ENCODE data around the gene SLC35B4. TPM values are rescaled to one million over a fixed set of nuclear protein-coding genes. Genes with fewer than 3 reads are reported as not detected.

The SLC35B4 gene
- total RNA-seq, 2 donors from 2014 or later, result 22.7 to 32.0 TPM

DNA sequence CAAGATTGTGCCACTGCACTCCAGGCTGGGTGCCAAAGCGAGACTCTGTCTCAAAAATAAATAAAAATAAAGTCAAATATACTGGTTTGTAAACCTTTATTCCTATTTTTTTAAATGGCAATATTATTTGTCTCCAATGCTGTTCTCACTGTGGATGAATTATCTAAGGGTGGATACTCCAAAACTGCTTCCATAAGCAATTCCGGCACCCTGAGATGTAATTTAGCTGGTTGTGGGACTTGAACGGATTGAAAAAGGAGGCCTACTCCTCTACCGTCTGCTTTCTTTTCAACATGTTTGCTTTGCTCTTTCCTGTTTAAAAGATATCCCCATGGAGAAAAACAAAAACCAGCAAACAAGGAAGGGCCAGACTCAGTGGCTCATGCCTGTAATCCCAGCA lies 54.4 kb downstream of the SLC35B4 start:
- Mint-ChIP-seq H3K27me3 (peaks cover 5 to 11% of the 10 kb centered on the region in 2 donors), H3K4me3 (no peak overlapping the region)
- no peak for DNase-seq (ENCODE audit: low spot score)

DNA sequence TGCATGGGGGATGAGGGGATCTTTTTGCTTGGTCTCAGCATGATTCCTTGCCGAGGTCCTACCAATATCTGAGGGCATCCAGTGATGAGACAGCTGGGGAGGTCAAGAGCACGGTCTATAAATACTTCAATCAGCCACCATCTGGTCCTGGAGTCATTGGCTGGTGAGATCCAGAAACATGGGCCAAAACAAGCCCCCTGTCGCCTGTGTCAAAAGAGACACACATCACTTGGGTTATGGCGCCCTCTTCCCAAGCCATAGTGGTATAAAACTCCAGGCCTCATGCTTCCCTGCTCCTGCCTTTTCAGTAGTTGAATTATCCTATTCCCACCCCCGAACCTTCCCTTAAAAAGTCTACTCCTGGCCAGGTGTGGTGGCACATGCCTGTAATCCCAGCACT lies 60.9 kb downstream of the SLC35B4 start:
- no peaks in the 10 kb centered on the region for H3K4me1 Mint-ChIP-seq (ENCODE audit: low read depth in 2 of 2)
- no peaks in the 10 kb centered on the region for H3K9me3 Mint-ChIP-seq
- H3K36me3 Mint-ChIP-seq, result no peaks in the 10 kb centered on the region
- H3K4me3 Mint-ChIP-seq, result no peak overlapping the region
- H3K27me3 Mint-ChIP-seq, result peaks cover 0 to 5% of the 10 kb centered on the region in 2 donors
- no peak for DNase-seq (ENCODE audit: low spot score)
- H3K27ac Mint-ChIP-seq, result no peak overlapping the region
- no peak for ATAC-seq

More for the DNA sequence above, 54.4 kb downstream of the SLC35B4 start:
- H3K27ac Mint-ChIP-seq, result no peak overlapping the region
- H3K9me3 Mint-ChIP-seq, result peaks cover 3% of the 10 kb centered on the region
- H3K4me1 Mint-ChIP-seq (ENCODE audit: low read depth in 2 of 2), result no peaks in the 10 kb centered on the region
- no peaks in the 10 kb centered on the region for H3K36me3 Mint-ChIP-seq
- ATAC-seq, result no peak

DNA sequence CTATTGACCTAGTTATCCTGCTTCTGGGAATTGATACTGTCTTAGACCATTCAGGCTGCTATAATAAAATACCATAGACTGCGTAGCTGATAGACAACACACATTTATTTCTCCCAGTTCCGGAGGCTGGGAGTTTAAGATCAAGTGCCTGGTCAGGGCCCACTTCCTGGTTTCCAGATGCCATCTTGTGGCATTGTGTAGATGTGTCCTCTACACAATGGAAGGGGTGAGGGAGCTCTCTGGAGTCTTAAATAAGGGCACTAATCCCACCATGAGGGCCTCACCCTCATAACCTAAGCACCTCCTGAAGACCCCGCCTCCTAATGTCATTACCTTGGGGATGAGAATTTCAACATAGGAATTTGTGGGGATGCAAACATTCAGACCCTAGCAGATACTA lies 62.4 kb downstream of the SLC35B4 start:
- ATAC-seq (no peak), DNase-seq (ENCODE audit: low spot score) (no peak)
- H3K4me1 Mint-ChIP-seq (ENCODE audit: low read depth in 2 of 2), result no peaks in the 10 kb centered on the region
- peaks cover 0 to 8% of the 10 kb centered on the region in 2 donors for H3K27me3 Mint-ChIP-seq
- H3K4me3 Mint-ChIP-seq, result no peak overlapping the region
- H3K9me3 Mint-ChIP-seq, result no peaks in the 10 kb centered on the region
- H3K27ac Mint-ChIP-seq, result no peak overlapping the region
- H3K36me3 Mint-ChIP-seq, result no peaks in the 10 kb centered on the region

DNA sequence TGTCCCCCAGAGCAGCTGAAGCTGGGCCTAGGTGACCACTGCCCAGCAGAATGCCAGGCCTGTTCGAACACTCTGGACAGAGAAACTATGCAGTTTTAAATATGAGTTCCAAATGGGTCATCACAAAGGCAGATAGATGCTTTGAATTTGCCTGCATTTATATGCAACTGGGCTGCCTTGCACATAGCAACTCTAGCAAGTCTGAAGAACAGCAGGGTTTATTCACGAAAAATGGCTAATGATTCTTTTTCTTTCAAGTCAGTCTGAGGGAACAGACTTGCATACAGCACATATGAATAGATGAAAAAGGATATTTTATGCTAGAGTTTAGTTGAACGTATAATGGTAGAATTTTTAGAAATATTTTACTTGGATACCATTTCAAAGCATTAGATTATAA lies 68.5 kb downstream of the SLC35B4 start:
- Mint-ChIP-seq H3K27me3 (peaks cover 0 to 5% of the 10 kb centered on the region in 2 donors), H3K4me3 (no peak overlapping the region), H3K4me1 (ENCODE audit: low read depth in 2 of 2) (no peaks in the 10 kb centered on the region), H3K9me3 (no peaks in the 10 kb centered on the region), H3K27ac (no peak overlapping the region), H3K36me3 (no peaks in the 10 kb centered on the region)
- ATAC-seq, result no peak
- DNase-seq (ENCODE audit: low spot score), result no peak

DNA sequence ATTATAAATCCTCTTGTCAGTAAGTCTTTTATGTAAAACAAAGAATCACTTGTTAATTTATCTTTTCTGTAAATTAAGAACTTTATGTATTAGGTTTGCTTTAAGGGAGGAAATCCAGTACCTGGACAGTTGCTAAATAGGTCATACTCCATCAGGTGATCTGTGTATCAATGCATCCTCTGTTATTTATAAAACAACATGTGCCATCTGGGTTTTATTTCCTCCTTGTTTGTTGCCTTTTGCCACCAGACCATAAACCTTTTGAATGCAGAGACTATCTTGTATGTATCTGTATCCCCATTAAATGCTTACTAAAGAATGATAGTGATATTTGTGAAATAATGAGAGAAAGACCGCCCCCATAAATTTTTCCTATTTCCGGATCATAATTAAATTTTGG lies 70.0 kb downstream of the SLC35B4 start:
- DNase-seq (ENCODE audit: low spot score), result no peak
- H3K4me1 Mint-ChIP-seq (ENCODE audit: low read depth in 2 of 2), result no peaks in the 10 kb centered on the region
- no peak for ATAC-seq
- H3K27me3 Mint-ChIP-seq, result peaks cover 0 to 5% of the 10 kb centered on the region in 2 donors
- H3K9me3 Mint-ChIP-seq, result no peaks in the 10 kb centered on the region
- no peaks in the 10 kb centered on the region for H3K36me3 Mint-ChIP-seq
- H3K4me3 Mint-ChIP-seq, result no peak overlapping the region
- no peak overlapping the region for H3K27ac Mint-ChIP-seq

DNA sequence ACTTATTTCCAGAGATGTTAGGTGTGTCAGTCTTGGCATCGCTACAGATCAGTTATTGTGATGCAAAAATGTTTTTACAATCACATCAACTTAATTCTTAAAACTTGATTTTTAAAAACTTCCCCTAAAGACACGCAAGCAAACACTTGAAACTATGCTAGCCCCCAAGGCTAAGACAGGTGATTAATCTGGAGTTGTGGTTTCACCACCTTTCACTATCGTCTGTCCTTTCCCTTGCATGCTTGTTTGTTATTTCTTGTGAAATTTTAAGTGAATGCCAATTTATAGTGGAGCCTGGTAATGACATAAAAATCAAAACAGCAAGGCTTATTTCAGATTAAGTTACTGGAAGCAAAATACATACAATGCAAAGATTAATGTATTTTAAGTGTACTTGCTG lies 70.4 kb downstream of the SLC35B4 start:
- no peak overlapping the region for H3K27ac Mint-ChIP-seq
- peaks cover 0 to 5% of the 10 kb centered on the region in 2 donors for H3K27me3 Mint-ChIP-seq
- H3K9me3 Mint-ChIP-seq, result no peaks in the 10 kb centered on the region
- H3K36me3 Mint-ChIP-seq, result no peaks in the 10 kb centered on the region
- no peak overlapping the region for H3K4me3 Mint-ChIP-seq
- H3K4me1 Mint-ChIP-seq (ENCODE audit: low read depth in 2 of 2), result no peaks in the 10 kb centered on the region
- ATAC-seq, result no peak
- DNase-seq (ENCODE audit: low spot score), result no peak

DNA sequence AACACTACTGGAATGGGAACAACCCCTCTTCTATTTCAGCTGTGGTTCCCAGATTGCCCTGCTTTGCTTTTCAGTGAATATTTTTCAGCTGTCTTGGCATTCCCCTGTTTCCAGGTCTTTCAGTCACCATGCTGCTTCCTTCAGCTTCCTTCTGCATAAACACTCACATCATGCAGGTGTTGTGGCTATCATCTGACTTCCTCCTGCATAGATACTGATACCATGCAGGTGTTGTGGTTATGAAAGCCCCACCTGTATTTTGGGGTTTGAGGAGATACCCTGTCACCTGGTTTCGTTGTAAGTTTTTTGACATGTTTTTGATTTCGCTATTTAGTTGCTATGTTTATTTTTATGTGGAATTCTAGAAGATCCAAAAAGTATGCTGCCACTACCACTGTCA lies 71.5 kb downstream of the SLC35B4 start:
- peaks cover 0 to 5% of the 10 kb centered on the region in 2 donors for H3K27me3 Mint-ChIP-seq
- no peak overlapping the region for H3K4me3 Mint-ChIP-seq
- no peaks in the 10 kb centered on the region for H3K9me3 Mint-ChIP-seq
- no peaks in the 10 kb centered on the region for H3K4me1 Mint-ChIP-seq (ENCODE audit: low read depth in 2 of 2)
- DNase-seq (ENCODE audit: low spot score) (no peak), ATAC-seq (no peak)
- no peak overlapping the region for H3K27ac Mint-ChIP-seq
- H3K36me3 Mint-ChIP-seq, result no peaks in the 10 kb centered on the region

Other genes starting within 250 kb of the SLC35B4 start
- gene LRGUK, start 189.6 kb downstream of the SLC35B4 start, total RNA-seq, result under 1 TPM; 0.50 to 0.71 TPM
- gene AKR1B1, start 142.2 kb upstream of the SLC35B4 start, total RNA-seq, result 100 to 1,000 TPM; 102 to 115 TPM
- gene AKR1B10, start 210.6 kb upstream of the SLC35B4 start, total RNA-seq, result not detected
- gene AKR1B15, start 232.2 kb upstream of the SLC35B4 start, total RNA-seq, result not detected